Smooth muscle cell of the brain vasculature (primary cell): ENCODE measurements around the gene THSD7A.

ENCODE experiments used
- DNase-seq: peaks from one replicate; pipeline ENCODE4 v3.0.0-alpha.2; 2012; ENCODE audit warnings: low read depth, low spot score

Gene THSD7A

DNA sequence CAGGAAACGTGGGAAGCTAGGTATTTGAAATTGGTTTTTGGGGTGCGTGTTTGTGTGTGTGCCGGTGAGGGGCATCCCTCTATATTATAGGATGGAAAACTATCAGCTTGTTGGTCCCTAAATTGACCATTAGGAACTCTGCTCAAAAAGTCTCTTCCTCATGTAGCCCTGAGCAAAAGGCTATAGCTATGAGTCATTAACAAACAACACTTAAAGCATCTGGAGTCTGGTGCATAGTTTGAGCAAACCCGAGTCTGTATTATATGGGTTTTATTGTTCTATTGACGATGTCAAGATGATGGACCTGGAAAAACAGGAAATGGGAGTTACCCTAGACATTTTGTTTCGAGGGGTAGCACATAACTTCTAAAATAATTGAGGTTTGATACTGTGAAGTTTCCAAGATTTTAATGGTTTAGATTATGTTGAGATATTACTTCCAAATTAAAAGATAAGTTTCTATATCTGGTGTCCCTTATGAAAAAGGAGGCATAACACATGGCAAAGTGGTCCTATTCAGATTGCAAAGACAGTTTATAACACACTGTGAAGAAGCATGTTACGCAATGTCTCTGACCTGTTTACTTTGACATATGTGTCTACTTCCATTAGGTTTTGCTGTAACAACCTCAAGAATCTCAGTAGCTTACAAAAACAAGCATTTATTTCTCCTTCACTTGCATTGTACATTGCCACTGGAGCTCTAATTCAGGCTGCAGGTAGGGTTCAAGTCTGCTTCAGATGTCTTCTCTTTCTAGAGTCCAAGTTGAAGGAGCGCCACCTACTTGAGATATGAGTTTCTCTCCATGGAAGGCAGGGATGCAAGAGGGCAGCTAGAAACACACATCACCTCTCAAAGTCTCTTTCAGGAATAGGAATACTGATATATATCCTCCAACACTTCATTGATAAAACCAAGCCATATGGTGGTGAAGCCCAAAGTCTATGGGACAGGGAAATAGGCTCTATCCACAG lies 500.6 kb downstream of the THSD7A start:
- no peak for DNase-seq

DNA sequence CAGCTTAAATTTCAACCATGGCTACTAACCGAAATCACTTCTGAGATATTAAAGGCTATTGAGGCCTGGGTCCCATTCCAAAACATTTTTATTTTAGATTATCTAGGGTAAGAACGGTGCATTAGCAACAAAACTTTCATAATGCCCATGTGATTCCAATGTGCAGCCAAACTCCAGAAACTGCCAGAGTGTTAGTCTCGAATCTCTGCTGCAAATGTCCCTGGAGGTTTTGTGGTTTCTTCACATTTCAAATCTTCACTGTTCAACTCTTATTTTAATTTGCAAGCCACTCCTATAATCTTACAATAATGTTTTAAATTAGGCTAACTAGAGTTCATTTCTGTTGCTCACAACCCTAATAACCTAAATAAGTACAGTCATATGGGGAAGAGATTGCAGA lies 501.3 kb downstream of the THSD7A start:
- no peak for DNase-seq

DNA sequence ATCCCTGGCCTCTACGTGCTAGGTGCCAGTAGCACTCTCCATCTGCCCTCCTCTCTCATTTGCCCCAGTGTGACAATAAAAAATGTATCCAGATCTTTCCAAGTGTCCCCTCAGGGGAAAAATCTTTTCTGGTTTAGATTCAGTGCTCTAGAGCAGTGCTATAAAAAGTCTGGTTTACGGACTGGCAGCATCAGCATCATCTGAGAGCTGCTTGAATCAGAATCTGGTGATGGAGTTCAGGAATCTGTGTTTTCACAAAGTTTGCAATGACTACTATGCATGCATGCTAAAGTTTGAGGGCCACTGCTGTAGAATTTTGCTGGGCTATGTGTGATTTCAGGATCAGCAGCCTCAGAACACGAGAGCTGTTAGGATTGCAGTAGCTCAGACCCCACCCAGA lies 501.8 kb downstream of the THSD7A start:
- DNase-seq: no peak

DNA sequence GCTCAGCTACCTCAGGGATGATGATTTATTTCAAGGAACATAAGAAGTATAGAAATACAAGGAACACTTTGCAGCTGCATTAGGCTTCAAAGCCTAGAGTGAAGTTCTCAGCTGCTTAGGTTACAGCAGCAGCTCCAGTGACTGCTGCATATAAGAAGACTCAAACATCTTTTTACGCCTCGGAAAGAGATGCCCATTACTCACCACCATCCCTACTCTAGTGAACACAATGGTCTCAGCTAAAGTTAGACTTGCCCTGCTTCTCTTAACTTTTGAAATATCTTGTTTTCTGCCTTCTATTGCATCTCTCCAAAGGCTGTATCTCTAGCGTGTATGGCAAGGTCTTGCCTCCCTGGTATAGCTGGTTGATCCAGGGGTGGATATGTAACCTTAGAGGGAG lies 502.4 kb downstream of the THSD7A start:
- no peak for DNase-seq

DNA sequence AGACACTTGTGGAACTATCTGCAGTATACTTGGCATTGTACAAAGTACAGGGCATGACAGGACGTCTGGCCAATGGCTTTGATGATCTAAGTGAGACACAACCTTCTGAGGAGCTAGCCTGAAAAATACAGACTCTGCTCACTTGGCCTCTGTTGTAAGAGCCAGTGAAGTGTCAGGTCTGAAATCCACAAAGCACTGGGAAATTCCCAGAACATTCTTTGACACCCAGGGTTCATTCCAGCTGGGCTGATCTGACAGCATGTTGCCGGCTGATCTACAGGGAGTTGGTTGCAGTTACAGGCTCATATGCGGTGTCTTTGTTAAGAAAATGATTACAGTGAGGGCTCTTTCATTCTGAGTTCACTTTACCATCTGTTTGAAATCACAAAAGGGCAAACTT lies 503.7 kb downstream of the THSD7A start:
- DNase-seq: no peak

DNA sequence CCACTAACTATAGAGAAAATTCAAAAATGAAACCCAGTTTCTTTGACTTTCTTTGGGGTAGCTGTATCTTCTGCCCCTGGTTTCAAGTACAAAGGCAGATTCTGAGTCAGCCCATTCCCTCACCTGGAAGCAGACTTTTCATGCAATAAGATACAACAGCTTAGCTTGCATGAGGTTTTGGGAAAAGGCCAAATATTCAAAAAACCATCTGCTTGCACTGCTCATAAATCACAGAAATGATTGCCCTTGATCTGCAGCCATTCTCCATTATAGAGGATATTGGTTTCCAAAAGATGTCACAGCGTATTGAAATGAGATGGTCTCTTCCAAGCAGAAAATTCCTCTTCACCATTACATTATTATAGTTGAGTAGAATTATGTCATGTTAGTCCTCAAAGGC lies 504.4 kb downstream of the THSD7A start:
- DNase-seq: no peak
